Sciatic nerve (tissue), 2 donors: ENCODE measurements around the gene RFXAP. TPM values are rescaled to one million over a fixed set of nuclear protein-coding genes. Genes with fewer than 3 reads are reported as not detected.

Experiments
- ATAC-seq: fragments of 200-7000 bp; cut with Tn5 transposase; one replicate; pipeline ENCODE4 v1.9.1; 2020; ENCODE audit warnings: mild to moderate bottlenecking, moderate library complexity
- DNase-seq: peaks from one replicate; pipeline ENCODE4 v3.0.0-alpha.2; 2020; ENCODE audit warnings: low spot score
- intact Hi-C: fragments of 100-400 bp; cut with DNase I; formaldehyde crosslinking; loops from one replicate; pipeline ENCODE4 v1.14.2; 2022
- total RNA-seq: library from RNA; stranded (reverse); fragmentation: NEBNext Ultra II Directional; extraction: Animal tissue kit (Norgen Biotek cat#: 25700); gene quantifications from one replicate; pipeline ENCODE4 v1.2.1, GENCODE V29; 2021
- donor health status: DM: no; HTN: no; CAD: no.
- donor health status: DM: no; HTN: no; CAD: no.

Gene RFXAP
- total RNA-seq, 1 donor from 2014 or later, result 8.5 TPM

DNA sequence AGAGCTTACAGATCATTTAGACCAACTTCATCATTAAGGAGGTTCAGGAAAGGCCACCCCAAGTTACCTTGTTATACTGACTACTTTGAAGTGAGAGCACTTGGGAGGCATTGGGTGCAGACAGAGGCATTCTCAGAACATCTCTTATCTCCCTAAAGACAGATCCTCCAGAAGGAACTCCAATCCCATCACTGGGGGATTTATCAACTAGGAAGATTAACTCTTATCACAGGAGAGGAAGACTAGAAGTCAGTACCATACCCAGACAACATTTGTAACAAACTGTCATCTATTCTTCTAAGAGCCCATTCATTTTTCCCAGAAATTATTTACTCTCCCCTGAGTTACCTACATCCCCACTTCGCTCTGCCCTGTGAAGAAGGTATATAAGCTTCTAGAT lies 5.8 kb upstream of the RFXAP start:
- ATAC-seq (no peak), DNase-seq (no peak)
- intact Hi-C loops, result no loop called here

DNA sequence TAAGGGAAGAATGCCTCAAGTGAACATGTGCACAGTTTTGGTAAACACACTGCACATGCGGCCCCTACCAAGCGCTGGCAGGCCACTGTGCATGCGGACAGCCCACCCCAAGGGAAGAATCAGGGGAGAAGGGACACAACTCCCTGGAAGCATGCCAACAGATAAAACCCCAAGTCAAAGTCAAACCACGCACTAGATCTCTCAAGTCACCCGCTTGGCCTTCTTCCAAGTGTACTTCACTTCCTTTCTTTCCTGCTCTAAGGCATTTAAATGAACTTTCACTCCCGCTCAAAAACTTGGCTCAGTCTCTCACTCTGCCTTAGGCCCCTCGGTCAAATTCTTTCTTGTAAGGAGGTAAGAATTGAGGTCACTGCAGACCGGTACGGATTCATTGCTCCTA lies 4.6 kb upstream of the RFXAP start:
- ATAC-seq, result no peak
- no peak for DNase-seq
- intact Hi-C loops, result no loop called here

DNA sequence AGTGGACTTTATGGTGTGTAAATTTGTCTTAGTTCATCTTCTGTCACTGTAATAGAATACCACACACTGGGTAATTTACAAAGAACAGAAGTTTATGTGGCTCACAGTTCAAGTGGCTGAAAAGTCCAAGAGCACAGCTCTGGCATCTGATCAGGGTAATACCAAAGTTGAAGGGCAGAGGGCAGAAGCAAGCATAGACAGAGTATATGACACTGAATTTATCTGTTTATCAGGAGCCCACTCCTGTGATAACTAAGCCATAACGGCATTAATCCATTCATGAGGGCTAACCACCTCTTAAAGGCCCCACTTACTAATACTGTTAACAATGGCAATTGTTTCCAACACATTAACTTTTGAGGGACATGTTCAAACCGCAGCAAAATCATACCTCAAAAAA lies 4.0 kb upstream of the RFXAP start:
- DNase-seq (no peak), ATAC-seq (no peak)
- intact Hi-C loops, result no loop called here

DNA sequence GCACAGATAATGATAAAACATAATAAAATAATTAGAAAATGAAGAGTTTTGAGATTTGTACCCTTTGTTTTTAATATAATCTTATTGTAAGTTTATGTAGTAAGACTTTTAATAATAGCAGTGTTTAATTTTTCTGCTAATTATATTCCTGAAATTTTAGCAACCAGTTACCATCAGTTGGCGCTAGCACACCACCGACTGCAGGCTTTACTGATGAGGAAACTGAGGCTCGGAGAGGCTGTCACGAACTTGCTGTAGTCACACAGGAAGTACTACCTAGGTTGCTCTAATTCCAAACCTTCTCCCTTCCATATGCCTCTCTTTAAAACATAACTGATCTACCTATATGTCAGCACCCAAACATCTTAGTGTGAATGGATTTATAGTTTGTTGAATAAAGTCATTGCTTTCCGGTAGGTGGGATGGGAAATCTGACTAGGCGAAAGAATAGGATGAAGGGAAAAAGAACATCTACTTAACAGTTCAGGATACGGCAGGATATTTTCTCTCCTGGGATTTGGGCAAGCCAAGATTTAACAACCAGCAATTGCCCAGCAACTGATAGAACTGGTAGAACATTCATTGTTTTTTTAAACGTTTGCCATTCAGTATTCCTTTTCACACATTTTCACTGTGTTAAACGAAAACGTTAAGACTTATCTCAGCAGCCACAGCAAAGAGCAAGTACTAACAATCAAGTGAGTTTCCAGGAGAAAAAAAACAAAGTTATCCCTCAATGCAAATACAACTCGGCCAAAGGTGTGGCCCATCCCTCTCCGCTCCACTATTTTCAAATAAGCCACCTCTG lies 822 bp upstream of the RFXAP start:
- DNase-seq, result no peak
- no peak for ATAC-seq
- intact Hi-C loops, result no loop called here

DNA sequence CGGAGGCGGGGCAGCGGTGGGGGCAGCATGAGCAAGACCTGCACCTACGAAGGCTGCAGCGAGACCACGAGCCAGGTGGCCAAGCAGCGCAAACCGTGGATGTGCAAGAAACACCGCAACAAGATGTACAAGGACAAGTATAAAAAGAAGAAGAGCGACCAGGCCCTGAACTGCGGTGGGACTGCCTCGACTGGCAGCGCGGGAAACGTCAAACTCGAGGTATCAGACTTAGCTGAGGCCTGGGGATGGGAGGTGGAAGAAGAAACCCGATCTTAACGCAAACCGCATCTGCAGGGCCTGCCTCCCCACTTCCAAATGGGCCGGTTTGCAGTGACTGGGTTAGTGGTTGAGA lies 693 bp downstream of the RFXAP start:
- ATAC-seq (peak; percentile 27), DNase-seq (no peak)
- intact Hi-C loops, result no loop called here

DNA sequence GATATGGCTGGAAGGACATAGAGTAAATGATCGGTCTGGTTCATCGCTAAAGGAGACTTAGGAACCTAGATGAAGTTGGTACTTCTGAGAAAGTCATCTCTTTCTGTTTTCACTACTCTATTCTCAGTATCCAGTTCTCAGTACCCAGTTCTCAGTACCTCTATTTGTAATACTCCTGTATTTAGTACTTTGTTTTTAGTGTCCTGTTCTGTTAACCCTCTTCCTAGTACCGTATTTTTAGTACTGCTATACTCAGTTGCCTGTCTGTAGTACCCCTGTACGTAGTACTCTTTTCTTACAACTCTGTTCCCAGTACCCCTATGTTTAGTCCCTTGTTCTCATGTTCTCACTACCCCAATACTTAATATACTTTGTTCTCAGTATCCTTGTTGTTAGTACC lies 1.2 kb downstream of the RFXAP start:
- no peak for ATAC-seq
- intact Hi-C loops, result no loop called here
- DNase-seq, result no peak

DNA sequence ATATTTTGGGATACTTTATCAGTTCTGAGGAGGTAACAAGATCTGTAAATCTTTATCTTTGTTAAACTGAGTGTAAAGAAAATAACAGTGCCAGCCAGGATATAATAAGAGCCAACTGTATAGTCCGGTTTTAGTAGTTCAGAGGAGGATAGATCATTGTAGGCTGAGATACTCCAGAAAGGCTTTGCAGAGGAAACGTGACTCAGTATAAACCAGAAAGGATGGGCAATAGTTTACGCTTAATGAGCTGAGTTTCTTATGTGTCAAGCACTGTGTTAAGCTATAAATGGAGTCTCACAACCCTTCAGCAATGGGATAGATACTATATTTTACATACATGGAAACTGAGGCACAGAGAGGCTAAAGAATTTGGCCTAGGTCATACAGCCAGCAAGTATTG lies 3.8 kb downstream of the RFXAP start:
- no peak for ATAC-seq
- intact Hi-C loops, result no loop called here
- no peak for DNase-seq

DNA sequence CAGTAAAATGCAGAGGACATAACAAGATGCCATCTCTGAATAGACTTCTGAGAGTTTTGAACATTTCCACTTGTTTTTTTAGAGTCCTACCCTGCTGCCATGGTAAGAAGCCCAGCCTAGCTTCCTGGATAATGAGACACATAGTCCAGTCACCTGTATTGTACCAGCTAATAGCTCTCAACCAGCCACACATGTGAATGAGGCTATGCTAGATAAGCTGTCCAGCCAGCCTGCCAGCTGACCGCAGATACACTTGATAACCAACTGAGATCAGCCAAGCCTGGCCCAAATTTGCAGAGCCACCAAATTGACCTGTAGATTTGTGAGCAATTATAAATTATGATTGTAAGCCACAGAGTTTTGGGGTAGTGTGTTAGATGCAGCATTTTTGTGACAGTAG lies 10.7 kb downstream of the RFXAP start:
- intact Hi-C loops, result no loop called here
- ATAC-seq, result no peak
- no peak for DNase-seq

DNA sequence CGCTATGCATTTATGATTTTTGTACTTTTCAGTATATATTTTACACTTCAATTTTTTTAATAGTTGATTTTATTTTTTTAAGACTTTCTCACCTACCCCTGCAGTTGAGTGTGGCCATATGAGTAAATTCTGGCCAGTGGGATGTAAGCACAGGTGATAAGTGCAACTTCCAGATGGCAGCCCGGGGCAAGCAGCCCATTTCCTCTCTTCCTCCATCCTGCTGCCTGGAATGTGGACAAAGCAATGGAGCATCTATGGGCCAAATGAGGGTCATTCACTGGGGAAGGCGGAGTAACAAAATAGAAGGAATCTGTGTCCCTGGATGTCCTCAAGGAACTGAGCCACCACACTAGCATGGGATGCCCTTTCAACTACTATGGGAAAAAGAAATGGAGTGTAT lies 12.3 kb downstream of the RFXAP start:
- intact Hi-C loops, result no loop called here
- no peak for ATAC-seq
- DNase-seq, result no peak

DNA sequence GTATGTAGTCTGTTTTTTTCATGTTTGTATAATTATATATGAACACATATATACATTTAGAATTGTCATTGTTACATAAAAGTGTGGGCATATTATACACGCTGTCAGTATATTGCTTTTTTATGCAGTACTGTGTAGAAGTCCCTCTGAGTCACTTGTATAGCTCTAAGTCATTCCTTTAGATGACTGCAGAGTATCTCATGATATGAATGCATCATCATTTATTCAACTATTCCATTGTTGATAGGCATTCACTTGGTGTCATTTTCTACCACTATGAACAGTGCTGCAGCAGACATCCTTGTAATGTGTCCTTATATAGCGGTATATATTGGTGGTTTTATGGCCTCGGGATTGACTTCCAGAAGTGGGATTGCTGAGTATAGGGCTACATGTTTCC lies 15.3 kb downstream of the RFXAP start:
- DNase-seq (no peak), ATAC-seq (no peak)
- intact Hi-C loops, result no loop called here

DNA sequence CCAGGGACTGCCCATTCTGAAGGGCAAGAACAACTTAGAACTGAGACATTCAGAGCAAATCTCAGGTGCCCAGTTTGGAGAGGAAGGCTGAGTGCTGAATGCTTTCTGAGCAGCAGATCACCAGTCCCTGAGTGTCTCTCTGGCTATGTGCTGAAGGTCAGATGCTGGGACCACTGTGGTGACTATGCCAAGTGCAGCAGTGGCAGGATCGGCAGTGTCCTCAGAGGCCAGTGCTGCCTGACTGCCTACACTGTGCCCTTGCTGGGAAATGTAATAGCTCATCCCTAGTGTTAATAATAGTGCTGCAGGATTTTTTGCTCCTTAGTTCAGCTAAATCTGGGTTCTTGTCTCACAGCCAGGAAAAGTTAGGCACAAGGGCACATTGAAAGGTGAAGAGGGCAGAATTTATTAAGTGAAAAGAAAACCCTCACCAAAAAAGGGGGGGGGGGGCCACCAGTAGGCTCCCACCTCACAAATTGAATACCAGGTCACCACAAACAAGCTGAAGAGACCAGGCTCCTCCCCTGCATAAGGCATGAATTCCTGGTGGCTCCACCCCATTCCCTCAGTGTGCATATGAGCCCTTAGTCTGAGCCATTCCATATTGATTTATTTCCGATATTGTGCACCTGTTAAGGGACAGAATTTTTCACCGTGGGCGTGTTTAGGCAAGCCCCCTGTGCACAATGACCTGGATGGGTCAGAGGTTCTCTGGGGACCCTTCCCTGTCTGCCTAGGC lies 18.5 kb downstream of the RFXAP start:
- intact Hi-C loops, result no loop called here
- DNase-seq (no peak), ATAC-seq (no peak)

DNA sequence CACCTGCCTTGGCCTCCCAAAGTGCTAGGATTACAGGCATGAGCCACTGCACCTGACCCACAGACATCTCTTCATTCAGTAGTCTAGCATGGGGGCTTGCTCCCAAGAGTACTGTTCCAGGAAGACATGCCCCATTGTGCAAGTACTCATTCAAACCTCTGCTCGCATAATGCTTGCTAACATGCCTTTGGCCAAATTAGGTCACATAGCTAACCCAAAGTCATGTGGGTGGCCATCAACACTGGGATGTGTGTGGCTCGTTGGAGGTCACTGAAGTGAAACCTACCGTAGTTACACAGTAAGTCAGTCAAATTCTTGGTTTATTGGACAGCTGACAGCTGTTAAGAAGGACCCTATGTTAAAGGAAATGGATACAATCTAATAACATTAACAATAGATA lies 20.3 kb downstream of the RFXAP start:
- intact Hi-C loops, result no loop called here
- DNase-seq, result no peak
- ATAC-seq, result no peak

DNA sequence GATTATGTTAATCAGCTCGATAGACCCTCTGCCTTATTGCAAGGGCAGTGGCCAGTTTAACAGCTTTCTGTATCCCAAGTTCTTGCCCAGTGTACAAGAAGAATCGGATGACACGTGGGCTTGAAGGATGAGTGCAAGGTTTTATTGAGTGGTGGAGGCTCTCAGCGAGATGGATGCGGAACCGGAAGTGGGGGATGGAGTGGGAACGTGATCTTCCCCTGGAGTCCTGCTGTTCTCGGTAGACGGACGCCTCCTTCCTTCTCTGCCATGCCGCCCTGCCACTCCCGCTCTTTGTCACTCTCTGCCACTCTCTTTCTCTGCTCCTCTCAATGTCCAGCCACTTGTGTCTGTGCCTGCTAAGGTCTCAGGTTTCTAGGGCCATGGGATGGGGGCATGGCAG lies 21.0 kb downstream of the RFXAP start:
- no peak for DNase-seq
- ATAC-seq, result no peak
- intact Hi-C loops, result no loop called here

DNA sequence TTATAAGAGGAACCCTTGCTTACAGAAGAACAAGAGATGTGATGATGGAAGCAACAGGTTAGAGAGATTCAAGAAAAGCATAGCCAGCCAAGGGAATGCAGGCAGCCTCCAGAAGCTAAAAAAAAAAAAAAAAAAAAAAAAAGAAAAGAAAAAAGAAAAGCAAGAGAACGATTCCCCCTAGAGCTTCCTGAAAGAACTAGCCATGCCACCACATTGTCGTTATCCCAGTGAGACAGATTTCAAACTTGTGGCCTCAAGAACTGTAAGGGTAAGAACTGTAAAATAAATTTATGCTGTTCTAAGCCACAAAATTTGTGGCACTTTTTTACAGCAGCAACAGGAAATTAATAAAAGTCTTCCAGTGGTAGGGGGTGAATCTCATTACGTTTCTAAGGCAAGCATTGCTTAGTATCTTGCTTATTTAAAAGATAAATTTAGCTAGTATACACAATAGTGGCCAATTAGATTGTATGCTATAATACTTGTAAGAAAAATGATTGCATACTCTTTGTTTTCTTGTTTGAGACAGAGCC lies 21.8 kb downstream of the RFXAP start:
- ATAC-seq (no peak), DNase-seq (no peak)
- intact Hi-C loops, result no loop called here

DNA sequence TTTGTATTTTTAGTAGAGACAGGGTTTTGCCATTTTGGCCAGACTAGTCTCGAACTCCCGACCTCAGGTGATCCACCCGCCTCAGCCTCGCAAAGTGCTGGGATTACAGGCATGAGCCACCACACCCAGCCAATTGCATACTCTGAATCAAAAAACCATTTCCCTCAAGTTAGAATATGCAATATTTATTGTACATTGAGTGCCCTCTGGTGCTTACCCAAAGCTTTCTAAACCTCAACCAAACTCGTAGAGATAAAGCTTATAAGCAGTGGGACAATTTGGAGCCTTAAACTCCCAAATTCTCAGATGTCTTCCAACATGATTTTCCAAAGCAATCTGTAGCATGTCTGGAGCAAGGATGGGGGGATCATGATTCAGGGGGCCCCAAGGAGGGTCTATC lies 22.4 kb downstream of the RFXAP start:
- DNase-seq, result no peak
- intact Hi-C loops, result no loop called here
- ATAC-seq, result peak; percentile 26

DNA sequence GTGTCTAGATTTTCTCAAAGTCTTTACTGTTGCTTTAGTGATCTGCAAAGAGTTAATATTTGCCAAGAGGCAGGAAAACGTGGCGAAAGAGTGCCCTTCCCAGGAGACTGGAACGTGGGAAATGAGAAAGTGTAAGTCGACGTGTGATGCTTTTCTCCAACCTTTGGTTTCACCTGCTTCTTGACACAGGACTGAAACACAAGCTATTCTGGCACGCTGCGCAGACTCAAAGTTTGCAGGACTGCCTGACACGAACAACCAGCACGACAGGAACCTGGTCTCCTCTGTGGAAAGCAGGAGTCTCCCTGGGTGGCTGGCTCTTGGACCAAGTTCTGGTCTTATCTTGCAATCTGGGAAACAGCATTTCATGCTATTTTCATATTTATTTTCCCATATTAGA lies 28.6 kb downstream of the RFXAP start:
- ATAC-seq (no peak), DNase-seq (no peak)
- intact Hi-C loops, result no loop called here

DNA sequence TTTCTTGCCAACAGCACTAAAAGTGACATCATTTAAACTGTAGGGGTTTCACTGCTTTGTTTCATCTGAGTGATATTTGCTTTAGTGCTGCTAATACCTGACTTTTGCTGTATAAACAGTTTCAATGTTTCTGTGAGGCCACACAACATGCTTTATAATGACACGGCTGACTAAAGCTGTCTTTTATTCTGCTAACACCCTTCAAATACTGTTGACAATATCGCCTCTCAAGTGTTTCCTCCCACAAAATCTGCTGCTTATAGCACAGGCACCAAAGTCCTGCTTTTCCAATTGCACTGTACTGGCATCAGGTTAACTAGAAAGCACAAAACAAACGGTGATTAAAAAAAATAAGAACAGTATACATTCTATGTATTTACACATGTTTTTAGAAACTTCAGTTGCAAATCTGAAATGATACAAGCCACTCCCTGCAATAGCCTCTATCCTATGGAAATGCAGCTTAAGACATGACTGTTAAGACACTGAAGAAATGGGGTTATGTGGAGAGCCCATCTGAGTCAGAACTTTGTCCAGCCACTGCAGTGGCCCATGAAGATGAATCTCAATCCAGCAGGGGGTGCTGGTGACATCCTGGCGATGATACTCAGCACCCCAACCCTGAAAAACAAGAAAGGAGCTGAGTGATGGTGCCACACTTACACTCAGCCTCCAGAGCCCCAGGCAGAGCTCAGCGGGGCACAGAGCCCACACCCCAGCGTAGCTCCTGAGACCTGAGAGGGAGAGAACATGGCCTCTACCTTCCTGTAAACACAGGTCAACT lies 29.4 kb downstream of the RFXAP start:
- DNase-seq, result no peak
- peak; percentile 28 for ATAC-seq
- intact Hi-C loops, result no loop called here

DNA sequence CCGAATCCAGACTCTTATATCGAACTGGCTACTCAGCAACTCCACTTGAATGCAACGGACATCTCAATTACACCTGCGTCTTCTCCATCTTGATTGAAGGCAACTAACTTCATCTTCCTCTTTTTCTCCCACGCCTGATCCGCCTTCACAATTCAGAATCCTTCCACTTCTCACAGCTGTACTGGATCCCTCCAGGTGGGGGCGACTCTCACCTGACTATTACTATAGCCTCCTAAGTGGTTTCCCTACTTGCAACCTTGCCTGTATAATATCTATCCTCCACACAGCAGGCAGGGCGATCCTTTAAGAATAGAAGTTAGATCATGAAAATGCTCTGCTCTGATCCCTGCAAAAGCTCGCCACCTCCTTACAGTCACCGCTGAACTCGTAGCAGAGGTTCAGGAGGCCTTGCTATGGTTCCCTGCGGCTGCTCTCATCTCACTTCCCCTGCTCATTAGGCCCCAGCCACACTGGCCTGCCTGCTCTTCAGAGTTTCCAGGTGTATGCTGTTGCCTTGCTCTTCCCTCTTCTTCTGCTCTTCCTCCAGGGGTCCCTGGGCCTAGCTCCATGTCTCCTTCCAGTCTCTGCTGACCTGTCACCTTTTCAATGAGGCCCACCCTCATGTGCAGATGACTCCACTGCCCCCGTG lies 31.9 kb downstream of the RFXAP start:
- DNase-seq (no peak), ATAC-seq (no peak)
- intact Hi-C loops, result loop anchor here (10.0 kb wide), 1 partner anchor 134 kb away; no protein-coding TSS in a partner anchor

DNA sequence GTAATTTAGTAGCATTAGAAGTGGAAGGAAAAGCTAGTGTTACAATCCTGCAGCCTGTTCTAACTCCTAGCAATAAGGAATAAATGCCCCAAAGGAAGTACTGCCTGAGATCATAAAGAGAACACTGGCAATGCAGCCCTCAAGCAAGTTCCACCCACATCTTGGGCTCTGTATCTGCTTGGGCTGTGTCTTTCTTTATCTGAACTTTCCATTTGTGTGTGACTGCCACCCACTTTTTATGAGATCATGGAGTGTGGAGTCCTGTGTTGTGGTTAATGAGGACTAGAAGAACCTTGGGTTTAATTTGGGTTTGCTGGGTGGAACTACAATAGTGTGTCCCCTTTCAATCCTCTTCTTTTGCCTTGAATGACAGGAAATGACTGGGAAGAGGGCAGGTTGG lies 38.2 kb downstream of the RFXAP start:
- intact Hi-C loops, result loop anchor here (10.0 kb wide), 1 partner anchor 128 kb away; no protein-coding TSS in a partner anchor
- DNase-seq, result no peak
- ATAC-seq, result no peak
